Right atrium auricular region (tissue), 2 donors: ENCODE measurements around the gene GLI3. TPM values are rescaled to one million over a fixed set of nuclear protein-coding genes. Genes with fewer than 3 reads are reported as not detected.

ENCODE experiments used
- DNase-seq: peaks from one replicate; pipeline ENCODE4 v3.0.0-alpha.2; 2019; ENCODE audit warnings: low spot score
- H3K27ac ChIP-seq, 2 donors: fragments of 200-600 bp; sonication (generic); 1 replicate in 1 of 2; 2 replicates in 1 of 2; pipeline ENCODE4 v1.5.1; 2016 to 2019
- H3K27me3 ChIP-seq, 2 donors: fragments of 200-600 bp; sonication (generic); one replicate each; pipeline versions ENCODE4 v1.5.1 to v1.6.0; 2017 to 2019
- H3K36me3 ChIP-seq: fragments of 200-600 bp; sonication (generic); one replicate; pipeline ENCODE4 v1.5.1; 2016
- H3K4me1 ChIP-seq, 2 donors: fragments of 200-600 bp; sonication (generic); one replicate each; pipeline versions ENCODE4 v1.5.1 to v1.6.0; 2017 to 2019
- H3K4me3 ChIP-seq, 2 donors: fragments of 200-600 bp; sonication (generic); 1 replicate in 1 of 2; 2 replicates in 1 of 2; pipeline ENCODE4 v1.5.1; 2017 to 2019; ENCODE audit warnings: mild to moderate bottlenecking in 1 of 2, moderate library complexity in 1 of 2
- H3K9me3 ChIP-seq, 2 donors: fragments of 200-600 bp; sonication (generic); one replicate each; pipeline ENCODE4 v1.5.1; 2019
- total RNA-seq, 2 donors: library from RNA; depleted of rRNA; stranded (reverse); fragments of >200 nt; gene quantifications; one replicate each; pipeline ENCODE4 v1.1.0, GENCODE V29; 2016
- TF ChIP-seq, protein P1 (sequence below), 2 donors: fragments of 200-600 bp; sonication (generic); IDR thresholded peaks; one replicate each; pipeline ENCODE4 v1.5.1; 2019; ENCODE audit warnings: antibody characterized with exemption in 2 of 2

GLI3 gene
- total RNA-seq, 2 donors from 2014 or later: 1.5 to 2.0 TPM

DNA sequence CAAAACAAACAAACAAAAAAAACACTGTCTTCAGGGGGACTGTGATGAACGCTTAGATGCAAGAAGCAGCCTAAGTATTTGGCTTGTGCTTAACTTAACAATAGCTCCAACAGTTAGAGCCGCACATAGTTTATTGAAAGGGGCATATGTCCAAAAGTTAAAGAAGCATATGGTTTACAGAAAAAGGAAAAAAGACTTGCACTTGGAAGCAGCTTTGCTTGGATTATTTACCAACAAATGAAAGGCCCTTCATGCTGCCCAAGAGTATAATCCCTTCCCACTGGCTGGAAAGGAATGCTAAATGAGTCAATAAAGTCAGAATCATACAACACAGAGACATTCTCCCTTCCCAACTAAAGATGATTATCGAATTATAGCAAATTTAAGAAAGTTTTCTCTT is 77.9 kb downstream of the GLI3 start:
- no peaks in the 10 kb centered on the region for H3K9me3 ChIP-seq
- no peak overlapping the region for H3K4me3 ChIP-seq
- H3K27ac ChIP-seq: no peak overlapping the region
- no peak for DNase-seq
- H3K27me3 ChIP-seq: no peaks in the 10 kb centered on the region
- no peaks in the 10 kb centered on the region for H3K36me3 ChIP-seq
- no peaks in the 10 kb centered on the region for H3K4me1 ChIP-seq
- TF ChIP-seq, protein P1, sequence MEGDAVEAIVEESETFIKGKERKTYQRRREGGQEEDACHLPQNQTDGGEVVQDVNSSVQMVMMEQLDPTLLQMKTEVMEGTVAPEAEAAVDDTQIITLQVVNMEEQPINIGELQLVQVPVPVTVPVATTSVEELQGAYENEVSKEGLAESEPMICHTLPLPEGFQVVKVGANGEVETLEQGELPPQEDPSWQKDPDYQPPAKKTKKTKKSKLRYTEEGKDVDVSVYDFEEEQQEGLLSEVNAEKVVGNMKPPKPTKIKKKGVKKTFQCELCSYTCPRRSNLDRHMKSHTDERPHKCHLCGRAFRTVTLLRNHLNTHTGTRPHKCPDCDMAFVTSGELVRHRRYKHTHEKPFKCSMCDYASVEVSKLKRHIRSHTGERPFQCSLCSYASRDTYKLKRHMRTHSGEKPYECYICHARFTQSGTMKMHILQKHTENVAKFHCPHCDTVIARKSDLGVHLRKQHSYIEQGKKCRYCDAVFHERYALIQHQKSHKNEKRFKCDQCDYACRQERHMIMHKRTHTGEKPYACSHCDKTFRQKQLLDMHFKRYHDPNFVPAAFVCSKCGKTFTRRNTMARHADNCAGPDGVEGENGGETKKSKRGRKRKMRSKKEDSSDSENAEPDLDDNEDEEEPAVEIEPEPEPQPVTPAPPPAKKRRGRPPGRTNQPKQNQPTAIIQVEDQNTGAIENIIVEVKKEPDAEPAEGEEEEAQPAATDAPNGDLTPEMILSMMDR (IDR thresholded peaks at IDR 0.05): no peak

DNA sequence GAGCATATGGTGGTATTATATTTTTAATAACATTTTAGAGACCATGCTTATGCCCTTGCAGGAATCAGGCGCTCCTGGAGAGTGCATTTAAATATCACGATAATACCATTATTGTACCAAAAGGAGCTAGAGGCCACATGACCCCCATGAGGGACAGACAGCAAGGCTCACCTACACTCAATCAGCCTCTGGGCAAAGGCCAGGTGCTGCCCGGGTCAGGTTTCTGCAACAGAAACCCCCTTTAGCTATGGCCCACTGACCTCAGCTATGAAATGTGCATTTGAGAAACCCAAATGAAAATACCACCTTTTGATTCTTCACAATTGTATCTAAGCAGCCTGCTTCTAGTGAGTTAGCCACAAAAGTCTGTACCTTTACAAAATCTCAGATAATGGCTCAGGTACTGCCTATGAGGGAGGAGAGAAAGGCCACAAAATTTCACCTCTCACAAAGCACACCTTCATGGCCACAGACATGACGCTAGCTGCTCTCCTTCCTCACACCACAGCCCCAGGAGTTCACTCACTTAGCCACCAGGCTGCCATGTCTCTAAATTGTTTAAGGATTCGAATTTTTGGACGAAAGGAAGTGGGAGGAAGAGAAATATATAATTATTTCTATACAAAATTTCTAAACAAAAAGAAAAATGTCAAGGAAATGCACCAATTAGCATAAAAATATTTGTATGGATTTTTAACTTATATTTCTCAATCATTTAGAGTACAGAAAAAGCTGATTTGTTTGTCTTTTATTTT is 79.9 kb downstream of the GLI3 start:
- TF ChIP-seq, protein P1 (IDR thresholded peaks at IDR 0.05): no peak
- Histone ChIP-seq H3K4me1 (no peaks in the 10 kb centered on the region), H3K36me3 (no peaks in the 10 kb centered on the region), H3K4me3 (no peak overlapping the region), H3K27me3 (no peaks in the 10 kb centered on the region), H3K9me3 (no peaks in the 10 kb centered on the region), H3K27ac (no peak overlapping the region)
- no peak for DNase-seq

DNA sequence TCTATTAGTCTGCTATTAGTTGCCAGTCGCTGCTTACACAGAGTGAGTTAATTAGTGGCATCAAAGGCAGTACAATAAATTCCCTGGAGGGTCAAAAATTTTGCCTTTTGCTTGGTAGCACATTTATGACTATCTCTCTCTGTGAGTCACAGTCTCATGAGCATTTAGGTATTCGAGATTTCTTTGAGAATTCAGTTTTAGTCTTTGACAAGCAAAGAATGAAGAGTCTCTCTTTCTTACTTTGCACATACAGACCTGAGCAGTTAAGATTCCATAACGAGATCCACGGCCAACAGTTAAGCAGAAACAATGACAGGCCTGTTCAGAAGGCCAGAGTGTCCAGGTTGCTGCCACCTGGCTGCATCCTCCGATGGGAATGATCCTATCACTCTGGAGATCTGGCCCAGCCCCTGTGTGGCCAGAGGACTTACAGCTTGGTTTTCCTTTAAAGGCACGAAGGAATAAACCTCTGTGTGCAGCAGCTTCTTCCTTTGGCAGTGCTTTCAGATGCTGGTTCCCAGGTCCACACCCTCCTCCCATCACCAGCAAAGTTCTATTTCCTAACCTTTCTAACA is 80.6 kb downstream of the GLI3 start:
- H3K4me1 ChIP-seq: peaks cover 0 to 6% of the 10 kb centered on the region in 2 donors
- H3K27ac ChIP-seq: no peak overlapping the region
- TF ChIP-seq, protein P1 (IDR thresholded peaks at IDR 0.05): no peak
- no peaks in the 10 kb centered on the region for H3K9me3 ChIP-seq
- no peaks in the 10 kb centered on the region for H3K27me3 ChIP-seq
- DNase-seq: no peak
- H3K36me3 ChIP-seq: no peaks in the 10 kb centered on the region
- H3K4me3 ChIP-seq: no peak overlapping the region

DNA sequence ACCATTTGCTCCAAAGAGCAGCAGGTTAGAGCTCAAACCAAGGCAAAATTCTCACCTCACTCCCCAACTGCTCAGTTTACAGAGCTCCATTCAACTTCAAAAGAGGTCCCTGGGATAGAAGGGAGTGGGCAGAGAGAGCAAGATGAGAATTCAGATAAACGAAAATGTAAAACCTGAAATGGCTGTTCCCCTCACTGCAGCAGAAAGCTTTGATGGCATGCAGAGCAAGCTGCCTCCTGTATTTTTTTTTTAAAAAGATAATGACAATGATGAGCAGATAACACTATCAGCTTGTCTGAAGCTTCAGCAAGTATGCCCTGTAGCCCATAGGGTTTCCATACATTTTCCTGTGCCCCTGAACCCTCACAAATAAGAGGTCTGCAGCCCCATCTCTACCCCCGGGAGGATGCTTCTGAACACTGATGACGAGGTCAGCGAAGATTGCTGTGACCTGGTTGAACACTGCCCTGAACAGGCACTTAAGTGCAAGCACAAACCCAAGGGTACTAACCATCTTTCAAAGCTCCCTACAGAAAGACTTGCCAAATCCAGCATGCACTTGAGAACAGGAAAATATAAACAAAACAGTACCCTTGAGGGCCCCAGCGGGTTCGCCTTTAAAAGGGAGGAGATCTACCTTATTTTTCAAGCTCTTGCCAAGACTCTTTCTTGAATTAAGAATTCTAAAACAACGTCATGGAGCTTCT is 81.3 kb downstream of the GLI3 start:
- DNase-seq: no peak
- Histone ChIP-seq H3K4me1 (peaks cover 0 to 9% of the 10 kb centered on the region in 2 donors), H3K4me3 (no peak overlapping the region), H3K27ac (no peak overlapping the region), H3K9me3 (no peaks in the 10 kb centered on the region), H3K27me3 (no peaks in the 10 kb centered on the region), H3K36me3 (no peaks in the 10 kb centered on the region)
- TF ChIP-seq, protein P1 (IDR thresholded peaks at IDR 0.05): no peak

DNA sequence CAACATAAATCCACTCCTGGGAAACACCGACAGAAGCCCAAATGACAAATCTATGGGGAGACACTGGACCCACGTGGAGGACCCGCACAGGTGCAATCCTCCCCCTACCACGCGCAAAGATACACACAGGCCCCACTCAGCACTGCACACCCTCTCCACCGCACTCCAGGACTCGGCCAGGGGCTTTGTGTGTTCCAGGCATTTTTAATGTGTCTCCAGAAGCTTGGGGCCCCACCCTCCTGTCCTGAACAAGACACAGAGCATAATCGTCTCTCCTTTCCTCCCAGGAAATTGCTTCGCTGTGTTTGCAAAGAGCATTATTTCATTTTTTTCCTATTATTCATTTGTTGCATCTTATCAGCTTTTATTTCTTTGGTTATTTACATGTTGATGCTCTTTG is 82.8 kb downstream of the GLI3 start:
- no peak overlapping the region for H3K27ac ChIP-seq
- DNase-seq: no peak
- no peaks in the 10 kb centered on the region for H3K36me3 ChIP-seq
- H3K4me3 ChIP-seq: no peak overlapping the region
- H3K27me3 ChIP-seq: no peaks in the 10 kb centered on the region
- TF ChIP-seq, protein P1 (IDR thresholded peaks at IDR 0.05): no peak
- no peaks in the 10 kb centered on the region for H3K9me3 ChIP-seq
- H3K4me1 ChIP-seq: peaks cover 0 to 9% of the 10 kb centered on the region in 2 donors
